ENCODE data around the gene SRF. TPM values are rescaled to one million over a fixed set of nuclear protein-coding genes. Genes with fewer than 3 reads are reported as not detected.

SRF gene
- total RNA-seq, 3 donors from 2014 or later = 19.5 to 87.1 (median 26.3) TPM

DNA sequence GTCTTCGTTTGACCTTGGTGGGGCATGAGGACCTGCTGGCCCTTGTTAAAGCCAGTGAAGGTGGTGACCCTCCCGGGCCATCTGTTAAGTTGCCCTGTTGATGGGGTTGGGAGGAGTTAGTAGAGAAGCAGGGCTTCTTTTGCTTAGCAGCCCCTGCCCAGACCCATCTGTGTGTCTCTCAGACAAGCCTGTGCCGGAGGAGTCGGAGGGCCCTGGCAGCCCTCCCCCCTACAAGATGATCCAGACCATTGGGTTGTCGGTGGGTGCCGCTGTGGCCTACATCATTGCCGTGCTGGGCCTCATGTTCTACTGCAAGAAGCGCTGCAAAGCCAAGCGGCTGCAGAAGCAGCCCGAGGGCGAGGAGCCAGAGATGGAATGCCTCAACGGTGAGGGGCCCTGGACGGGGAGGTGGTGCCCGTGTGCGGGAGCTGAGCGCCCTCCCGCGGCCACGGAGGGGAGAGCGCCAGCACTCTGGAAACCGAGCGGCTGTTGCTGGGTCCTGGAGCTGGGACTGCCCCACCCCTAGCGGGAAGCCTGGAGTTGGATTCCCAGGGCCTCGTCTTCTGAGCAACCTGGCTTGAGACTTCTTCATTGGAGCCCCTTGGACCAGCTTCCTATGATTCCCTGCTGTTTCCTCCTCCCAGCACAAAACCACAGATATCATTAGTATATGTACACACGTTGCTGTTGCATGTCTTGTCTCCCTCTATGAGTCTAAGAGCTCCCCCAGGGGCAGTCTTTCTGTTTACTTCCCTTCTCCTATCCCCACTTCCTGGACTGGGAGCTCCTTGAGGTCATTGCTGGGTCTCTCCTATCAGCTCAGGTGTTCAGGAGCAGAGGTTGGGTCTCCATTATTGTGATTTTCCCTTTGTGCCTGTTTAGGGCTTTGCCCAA lies 27.6 kb upstream of the SRF start:
- Histone ChIP-seq H3K4me3 (no peak overlapping the region), H3K4me1 (ENCODE audit: low read depth) (peaks cover 8% of the 10 kb centered on the region), H3K9me3 (no peaks in the 10 kb centered on the region), H3K36me3 (ENCODE audit: low read depth) (no peaks in the 10 kb centered on the region)
- intact Hi-C loops (cut with DNase I, micrococcal nuclease) = loop anchor here in 1 of 2 donors (10.0 kb wide), 1 partner anchor 239 kb away; no protein-coding TSS in a partner anchor
- ATAC-seq (peak; percentile 99), DNase-seq (peak; percentile 82 to 89 (median 86))
- TF ChIP-seq, protein P1, sequence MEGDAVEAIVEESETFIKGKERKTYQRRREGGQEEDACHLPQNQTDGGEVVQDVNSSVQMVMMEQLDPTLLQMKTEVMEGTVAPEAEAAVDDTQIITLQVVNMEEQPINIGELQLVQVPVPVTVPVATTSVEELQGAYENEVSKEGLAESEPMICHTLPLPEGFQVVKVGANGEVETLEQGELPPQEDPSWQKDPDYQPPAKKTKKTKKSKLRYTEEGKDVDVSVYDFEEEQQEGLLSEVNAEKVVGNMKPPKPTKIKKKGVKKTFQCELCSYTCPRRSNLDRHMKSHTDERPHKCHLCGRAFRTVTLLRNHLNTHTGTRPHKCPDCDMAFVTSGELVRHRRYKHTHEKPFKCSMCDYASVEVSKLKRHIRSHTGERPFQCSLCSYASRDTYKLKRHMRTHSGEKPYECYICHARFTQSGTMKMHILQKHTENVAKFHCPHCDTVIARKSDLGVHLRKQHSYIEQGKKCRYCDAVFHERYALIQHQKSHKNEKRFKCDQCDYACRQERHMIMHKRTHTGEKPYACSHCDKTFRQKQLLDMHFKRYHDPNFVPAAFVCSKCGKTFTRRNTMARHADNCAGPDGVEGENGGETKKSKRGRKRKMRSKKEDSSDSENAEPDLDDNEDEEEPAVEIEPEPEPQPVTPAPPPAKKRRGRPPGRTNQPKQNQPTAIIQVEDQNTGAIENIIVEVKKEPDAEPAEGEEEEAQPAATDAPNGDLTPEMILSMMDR (IDR thresholded peaks at IDR 0.05) = peak; percentile 93

DNA sequence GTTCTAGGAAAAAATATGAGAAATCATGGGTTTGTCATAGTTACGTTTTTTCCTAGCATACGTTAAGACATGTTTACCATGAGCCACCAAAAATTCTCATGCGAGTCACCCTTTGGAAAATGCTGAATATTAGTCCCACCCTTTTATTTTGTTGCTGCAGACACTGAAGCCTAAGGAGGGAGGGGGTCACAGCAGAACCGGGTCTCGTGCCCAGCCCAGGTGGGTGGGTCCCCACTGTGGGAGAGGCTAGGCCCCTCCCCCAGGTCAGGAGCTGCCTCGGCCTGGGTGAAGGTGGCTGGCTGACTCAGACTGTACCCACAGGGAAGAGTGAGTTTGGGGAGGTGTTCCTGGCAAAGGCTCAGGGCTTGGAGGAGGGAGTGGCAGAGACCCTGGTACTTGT lies 26.2 kb upstream of the SRF start:
- no peak for DNase-seq
- Histone ChIP-seq H3K9me3 (no peaks in the 10 kb centered on the region), H3K36me3 (ENCODE audit: low read depth) (no peaks in the 10 kb centered on the region), H3K4me3 (no peak overlapping the region), H3K4me1 (ENCODE audit: low read depth) (peaks cover 11% of the 10 kb centered on the region)
- TF ChIP-seq, protein P1 (IDR thresholded peaks at IDR 0.05) = no peak
- intact Hi-C loops (cut with DNase I, micrococcal nuclease) = loop anchor here (5.0 to 10.0 kb wide), 2 partner anchors 238 to 240 kb away; no protein-coding TSS in a partner anchor
- ATAC-seq = no peak

GRCh38 chr6:43146261-43146660 lies 24.8 kb upstream of the SRF start:
- Histone ChIP-seq H3K4me1 (ENCODE audit: low read depth) (peaks cover 22% of the 10 kb centered on the region), H3K9me3 (no peaks in the 10 kb centered on the region), H3K36me3 (ENCODE audit: low read depth) (no peaks in the 10 kb centered on the region), H3K4me3 (no peak overlapping the region)
- DNase-seq = no peak
- no peak for ATAC-seq
- intact Hi-C loops (cut with DNase I, micrococcal nuclease) = loop anchor here (5.0 to 10.0 kb wide), 2 partner anchors 239 to 241 kb away; no protein-coding TSS in a partner anchor
- TF ChIP-seq, protein P1 (IDR thresholded peaks at IDR 0.05) = no peak

GRCh38 chr6:43146709-43147688 lies 24.1 kb upstream of the SRF start:
- intact Hi-C loops (cut with DNase I, micrococcal nuclease) = loop anchor here (5.0 to 10.0 kb wide), 2 partner anchors 240 to 242 kb away; no protein-coding TSS in a partner anchor
- Histone ChIP-seq H3K36me3 (ENCODE audit: low read depth) (no peaks in the 10 kb centered on the region), H3K4me3 (no peak overlapping the region), H3K9me3 (no peaks in the 10 kb centered on the region), H3K4me1 (ENCODE audit: low read depth) (peaks cover 22% of the 10 kb centered on the region)
- no peak for ATAC-seq
- TF ChIP-seq, protein P1 (IDR thresholded peaks at IDR 0.05) = no peak
- DNase-seq = no peak

All from mucosa of descending colon (tissue), 3 donors.